Fibroblast of pulmonary artery (primary cell): Measurements from ENCODE around the gene PPP1R15B.

Source experiments
- DNase-seq: peaks from one replicate; pipeline ENCODE4 v3.0.0-alpha.2; 2010; ENCODE audit warnings: low read depth
- H3K4me3 ChIP-seq: replicated peaks from 2 replicates; pipeline ENCODE4 v1.5.1; 2011; ENCODE audit warnings: low read depth, mild to moderate bottlenecking, control low read depth, low read length, moderate library complexity
- CTCF ChIP-seq: IDR thresholded peaks from 2 replicates; pipeline ENCODE4 v1.5.1; 2011; ENCODE audit warnings: mild to moderate bottlenecking, control low read depth, low read length, inconsistent platforms; ENCODE audit errors: missing control alignments

The PPP1R15B gene

GRCh38 chr1:204420039-204421004, 8.7 kb upstream of the PPP1R15B start:
- no peak for DNase-seq
- TF ChIP-seq CTCF, result no peak
- no peak overlapping the region for H3K4me3 ChIP-seq

DNA sequence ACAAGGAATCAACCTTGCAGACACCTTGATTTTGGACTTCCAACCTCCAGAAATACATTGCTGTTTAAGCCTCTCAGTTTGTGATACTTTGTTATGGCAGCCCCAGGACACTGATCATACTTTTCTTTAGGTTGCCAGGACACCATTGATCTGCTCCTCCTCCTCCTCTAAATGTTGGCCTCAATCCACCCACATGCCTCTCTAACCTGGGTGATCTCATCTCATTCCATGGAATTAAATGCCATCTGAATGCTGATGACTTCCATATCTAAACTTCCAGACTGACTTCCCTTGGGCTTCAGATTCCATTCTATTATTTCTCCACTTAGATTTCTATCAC, 7.4 kb upstream of the PPP1R15B start:
- no peak for DNase-seq
- H3K4me3 ChIP-seq, result no peak overlapping the region
- TF ChIP-seq CTCF, result no peak

GRCh38 chr1:204418174-204419063, 6.8 kb upstream of the PPP1R15B start:
- no peak for TF ChIP-seq CTCF
- peak; percentile 41 for DNase-seq

DNA sequence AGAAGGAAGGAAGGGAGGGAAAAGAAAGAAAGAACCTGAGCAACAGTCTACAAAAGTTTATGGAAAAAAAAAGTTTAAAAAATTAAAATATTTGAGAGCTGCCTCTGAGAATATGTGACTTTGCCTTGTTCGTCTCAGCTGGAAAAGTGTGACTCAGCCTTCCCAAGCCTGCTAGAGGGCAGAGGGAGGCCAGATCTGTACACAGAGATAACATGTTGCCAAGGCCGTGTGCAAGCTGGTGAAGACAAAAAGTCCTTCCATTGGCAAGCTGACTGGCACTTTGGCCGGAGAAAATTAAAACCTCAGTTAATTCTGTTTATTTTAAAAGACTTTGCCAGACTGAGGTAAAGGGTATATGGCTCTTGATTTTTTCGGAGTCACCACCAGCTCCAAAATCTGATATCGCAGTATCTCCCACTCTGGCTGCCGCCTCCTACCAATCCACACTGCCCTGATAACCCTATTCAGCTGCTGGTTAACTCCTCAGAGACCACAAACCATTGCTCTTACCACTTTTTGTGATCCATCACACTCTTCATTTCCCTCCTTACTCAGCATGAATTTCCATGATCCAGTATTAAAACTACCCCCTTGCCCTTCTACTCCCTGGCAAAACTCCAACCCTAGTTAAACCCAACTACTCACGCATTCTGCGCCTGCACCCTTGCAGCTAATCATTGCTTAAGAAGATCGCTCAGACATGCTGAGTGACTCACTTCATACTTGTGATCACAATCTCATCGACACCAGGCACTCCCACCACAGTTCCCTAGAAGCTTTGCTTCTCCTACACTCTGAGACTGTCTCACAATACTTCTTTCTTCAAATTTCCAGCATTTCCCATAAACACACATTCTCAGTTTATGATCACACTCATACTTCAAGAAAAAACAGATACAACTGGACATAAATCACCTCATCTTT, 5.7 kb upstream of the PPP1R15B start:
- peak overlapping the region; percentile 30 for H3K4me3 ChIP-seq
- peak; percentile 93 for DNase-seq
- no peak for TF ChIP-seq CTCF

More at GRCh38 chr1:204418174-204419063, 6.8 kb upstream of the PPP1R15B start:
- no peak overlapping the region for H3K4me3 ChIP-seq

GRCh38 chr1:204416589-204417073, 5.0 kb upstream of the PPP1R15B start:
- TF ChIP-seq CTCF, result no peak
- H3K4me3 ChIP-seq, result no peak overlapping the region
- no peak for DNase-seq

DNA sequence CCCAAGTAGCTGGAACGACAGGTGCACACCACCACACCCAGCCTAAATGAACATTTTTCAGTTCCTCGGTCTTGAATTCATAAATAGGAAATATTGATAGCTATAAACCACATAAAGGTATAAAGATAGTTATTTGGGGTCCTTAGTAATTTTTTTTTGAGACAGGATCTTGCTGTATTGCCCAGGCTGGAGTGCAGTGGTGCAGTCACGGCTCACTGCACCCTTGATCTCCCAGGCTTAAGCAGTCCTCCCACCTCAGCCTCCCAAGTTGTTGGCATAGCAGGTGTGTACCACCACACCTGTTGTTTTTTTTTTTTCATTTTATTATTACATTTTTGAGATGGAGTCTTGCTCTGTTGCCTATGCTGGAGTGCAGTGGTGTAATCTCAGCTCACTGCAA, 3.7 kb upstream of the PPP1R15B start:
- no peak for DNase-seq
- H3K4me3 ChIP-seq, result no peak overlapping the region
- TF ChIP-seq CTCF, result no peak
